ENCODE data around the gene RAB39B.

RAB39B gene

DNA sequence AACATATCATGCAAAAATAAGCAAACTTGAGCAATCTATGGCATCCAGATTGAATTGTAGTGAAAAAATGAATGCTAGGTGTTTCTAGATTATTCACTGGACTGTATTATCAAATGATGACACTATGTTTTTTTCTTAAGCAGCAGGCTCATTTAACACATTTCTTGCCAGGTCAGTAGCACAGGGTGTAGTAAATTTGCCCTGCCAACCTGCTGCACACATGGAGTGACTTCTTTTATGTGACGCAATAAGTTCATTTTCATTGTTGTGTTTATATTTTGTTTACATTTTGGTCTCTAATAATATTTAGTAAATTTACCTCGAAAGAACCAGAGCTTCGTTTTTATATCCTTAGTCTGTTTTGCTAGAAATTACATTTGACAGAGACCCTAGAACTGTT lies 38.5 kb downstream of the RAB39B start:
- TF ChIP-seq GATA3 (IDR thresholded peaks at IDR 0.05; ENCODE audit: low read depth, low read length) (no peak), GATA2 (IDR thresholded peaks at IDR 0.05; ENCODE audit: low read depth, low read length) (no peak)

DNA sequence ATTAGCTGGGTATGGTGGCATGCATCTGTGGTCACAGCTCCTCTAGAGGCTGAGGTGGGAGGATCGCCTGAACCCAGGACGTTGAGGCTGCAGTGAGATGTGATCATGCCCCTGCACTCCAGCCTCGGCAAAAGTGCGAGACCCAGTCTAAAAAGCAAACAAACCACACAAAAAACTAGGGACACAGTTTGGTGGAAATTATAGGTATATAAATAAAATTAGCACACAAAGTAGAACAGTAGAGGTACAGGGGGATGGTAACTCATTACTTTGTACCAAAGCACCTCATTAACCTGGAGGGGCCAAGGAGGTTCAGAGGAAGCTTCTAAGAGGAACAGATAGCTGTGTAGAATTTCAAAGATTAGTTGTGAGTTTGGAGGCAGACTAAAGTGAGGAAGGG lies 42.9 kb downstream of the RAB39B start:
- no peak for TF ChIP-seq GATA2 (IDR thresholded peaks at IDR 0.05; ENCODE audit: low read depth, low read length)
- TF ChIP-seq GATA3 (IDR thresholded peaks at IDR 0.05; ENCODE audit: low read depth, low read length), result no peak

DNA sequence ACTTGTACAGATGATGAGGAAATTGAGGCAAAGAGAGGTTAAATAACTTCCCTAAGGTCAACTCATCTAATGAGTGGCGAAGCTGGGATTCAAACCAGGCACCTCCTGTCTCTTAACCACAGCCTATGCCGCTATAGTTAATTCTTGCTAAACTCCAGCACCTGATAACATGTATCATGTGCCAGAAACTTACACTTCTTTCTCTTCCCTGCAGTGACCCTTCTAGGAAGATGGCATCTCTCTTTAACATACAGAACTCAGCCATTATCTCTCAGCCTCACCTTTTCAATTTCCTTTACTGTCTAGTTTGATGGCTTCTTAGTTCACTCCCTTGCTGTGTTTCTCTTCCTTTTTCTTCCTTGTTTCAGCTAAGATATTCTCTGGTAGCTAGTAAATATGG lies 45.5 kb downstream of the RAB39B start:
- TF ChIP-seq GATA2 (IDR thresholded peaks at IDR 0.05; ENCODE audit: low read depth, low read length) (no peak), GATA3 (IDR thresholded peaks at IDR 0.05; ENCODE audit: low read depth, low read length) (no peak)

DNA sequence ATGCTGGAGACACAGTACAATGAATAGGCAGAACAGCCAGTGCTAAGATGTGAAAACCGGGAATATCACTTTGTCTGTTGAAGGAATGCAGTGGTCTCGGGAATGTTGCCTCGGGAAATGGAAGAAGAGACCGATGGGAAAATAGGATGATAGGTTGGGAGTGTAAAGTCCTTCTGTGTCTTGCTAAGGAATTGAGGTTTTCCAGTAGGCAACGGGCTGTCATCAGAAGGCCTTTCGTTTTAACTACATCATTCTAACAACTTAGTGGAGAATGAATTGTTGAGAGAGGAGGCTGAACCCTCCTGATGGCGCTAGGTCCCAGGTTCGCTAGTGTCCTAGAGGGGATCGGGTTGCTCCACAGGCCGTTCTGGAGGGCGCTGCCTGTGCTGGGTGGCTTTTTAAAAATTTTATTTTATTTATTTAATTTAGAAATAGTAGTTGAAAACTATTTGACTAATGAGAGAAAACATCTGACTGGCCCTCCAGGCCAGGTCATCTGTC lies 47.3 kb downstream of the RAB39B start:
- TF ChIP-seq GATA2 (IDR thresholded peaks at IDR 0.05; ENCODE audit: low read depth, low read length) (no peak), GATA3 (IDR thresholded peaks at IDR 0.05; ENCODE audit: low read depth, low read length) (no peak)

DNA sequence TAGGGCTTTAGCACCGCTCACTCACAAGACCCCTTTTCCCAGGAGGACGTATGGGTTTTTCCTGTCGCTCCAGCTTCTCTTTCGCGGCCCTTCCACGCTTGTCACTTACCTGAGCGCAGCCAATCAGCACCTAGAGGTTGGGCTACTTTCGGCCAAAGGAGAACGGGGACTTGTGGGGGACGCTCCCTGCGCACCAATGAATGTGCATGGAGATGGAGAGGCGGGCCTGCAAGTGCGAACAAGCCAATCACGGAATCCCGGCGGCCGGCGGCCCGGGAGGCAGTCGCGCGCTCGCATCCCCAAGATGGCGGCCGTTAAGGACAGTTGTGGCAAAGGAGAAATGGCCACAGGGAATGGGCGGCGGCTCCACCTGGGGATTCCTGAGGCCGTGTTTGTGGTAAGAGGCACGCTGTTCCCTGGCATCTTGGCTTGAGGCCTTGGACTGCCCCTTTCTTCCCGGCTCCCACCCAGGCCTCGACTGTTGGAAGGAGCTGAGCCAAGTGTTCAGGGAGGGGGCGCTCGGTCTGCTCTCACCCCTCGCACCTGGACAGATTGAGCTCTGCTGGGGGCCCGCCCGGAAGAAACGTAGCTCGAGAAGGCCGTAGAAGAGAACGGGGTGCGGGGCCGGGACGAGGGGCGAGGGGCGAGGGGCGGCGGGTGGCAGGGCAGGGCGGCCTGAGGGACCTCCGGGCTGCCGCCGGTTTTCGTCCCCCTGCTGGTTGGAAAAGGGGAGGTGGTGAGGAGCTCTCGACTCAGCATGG lies 47.9 kb downstream of the RAB39B start, which contains the start of gene VBP1:
Gene VBP1 (plus strand): TSS at position 282 of the 761 bp plus-strand sequence. CDS start 23 bp downstream, at position 305.
- TF ChIP-seq GATA3 (IDR thresholded peaks at IDR 0.05; ENCODE audit: low read depth, low read length), result no peak
- TF ChIP-seq GATA2 (IDR thresholded peaks at IDR 0.05; ENCODE audit: low read depth, low read length), result no peak

DNA sequence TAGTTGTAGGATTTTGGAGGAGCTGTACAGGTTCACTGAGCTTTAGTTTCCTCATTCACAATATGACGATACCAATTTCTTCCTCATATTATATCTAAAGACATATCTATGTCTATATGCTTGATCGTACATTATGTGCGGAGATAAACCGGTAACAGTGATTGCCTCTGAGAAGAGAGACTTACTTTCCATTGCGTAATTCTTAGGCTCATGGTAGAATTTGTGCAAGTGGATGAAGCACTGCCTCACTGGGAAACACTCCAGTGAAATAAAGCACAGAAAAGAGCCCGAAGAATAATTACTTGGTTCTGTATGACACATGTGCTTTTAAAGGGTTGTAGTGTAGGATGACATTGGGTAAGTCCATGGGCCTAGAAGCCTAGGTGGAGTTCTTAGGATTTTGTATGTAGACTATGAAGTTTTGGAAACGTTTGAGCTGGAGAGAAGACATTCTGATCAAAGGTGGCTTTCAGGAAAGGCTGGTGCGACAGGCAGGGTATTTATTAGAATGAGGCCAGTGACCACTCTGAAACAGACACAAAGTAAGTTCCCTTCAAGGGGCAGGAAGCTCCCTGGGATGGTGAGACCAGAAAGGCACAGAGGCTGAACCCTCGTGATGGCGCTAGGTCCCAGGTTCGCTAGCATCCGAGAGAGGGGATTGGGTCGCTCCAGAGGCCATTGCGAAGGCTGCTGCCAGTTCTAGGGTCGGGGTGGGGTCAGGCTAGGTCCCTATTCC lies 48.7 kb downstream of the RAB39B start:
- no peak for TF ChIP-seq GATA2 (IDR thresholded peaks at IDR 0.05; ENCODE audit: low read depth, low read length)
- no peak for TF ChIP-seq GATA3 (IDR thresholded peaks at IDR 0.05; ENCODE audit: low read depth, low read length)

DNA sequence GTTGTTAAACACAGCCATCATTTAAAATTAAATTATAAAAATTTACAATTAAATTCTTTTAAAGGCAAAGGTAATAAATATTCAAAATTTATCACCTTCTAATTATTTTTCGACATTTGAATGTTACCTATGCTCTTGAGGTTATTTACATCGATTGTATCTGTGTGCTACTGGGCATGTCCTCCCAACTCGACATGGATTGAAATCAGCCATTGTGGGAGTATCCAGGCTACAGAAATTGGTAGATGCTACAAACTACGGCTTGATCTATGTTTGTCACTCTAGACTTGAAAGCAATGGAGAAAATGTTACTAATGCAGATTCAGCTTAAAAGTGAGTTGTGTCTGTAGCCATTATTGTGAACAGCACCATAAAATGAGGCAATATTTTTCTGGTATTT lies 50.6 kb downstream of the RAB39B start:
- no peak for TF ChIP-seq GATA3 (IDR thresholded peaks at IDR 0.05; ENCODE audit: low read depth, low read length)
- no peak for TF ChIP-seq GATA2 (IDR thresholded peaks at IDR 0.05; ENCODE audit: low read depth, low read length)

DNA sequence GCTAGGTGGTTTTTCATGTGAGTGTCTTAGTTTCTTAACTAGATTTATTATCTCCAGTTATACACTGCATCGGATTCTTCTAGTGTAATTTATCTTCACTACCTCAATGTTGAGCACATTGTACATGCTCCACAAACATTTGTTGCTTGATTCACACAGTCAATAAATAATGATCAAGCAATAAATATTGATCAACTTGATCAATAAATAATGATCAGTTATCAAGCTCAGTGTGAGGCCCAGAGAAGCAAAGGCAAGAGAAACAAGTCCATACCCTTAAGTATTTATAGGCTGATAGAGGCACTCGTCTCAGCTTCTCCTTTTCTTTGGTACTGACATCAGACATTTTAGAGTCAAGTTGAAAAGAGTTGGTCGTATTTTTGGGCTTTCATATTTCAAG lies 53.1 kb downstream of the RAB39B start:
- TF ChIP-seq GATA3 (IDR thresholded peaks at IDR 0.05; ENCODE audit: low read depth, low read length) (no peak), GATA2 (IDR thresholded peaks at IDR 0.05; ENCODE audit: low read depth, low read length) (no peak)
